ENCODE results near the gene ANTXR2.

The ANTXR2 gene

GRCh38 chr4:80006935-80007744 lies 65.9 kb downstream of the ANTXR2 start:
- no peak for TF ChIP-seq CTCF (IDR thresholded peaks at IDR 0.05)

- no peak for TF ChIP-seq CTCF (IDR thresholded peaks at IDR 0.05)
Measured at GRCh38 chr4:80005863-80006262, 67.2 kb downstream of the ANTXR2 start.

- no peak for TF ChIP-seq CTCF (IDR thresholded peaks at IDR 0.05)
Measured at GRCh38 chr4:80004319-80004718, 68.7 kb downstream of the ANTXR2 start.

- TF ChIP-seq CTCF (IDR thresholded peaks at IDR 0.05), result no peak
Measured at GRCh38 chr4:79998201-79998600, 74.8 kb downstream of the ANTXR2 start.

- no peak for TF ChIP-seq CTCF (IDR thresholded peaks at IDR 0.05)
Measured at GRCh38 chr4:79996851-79997250, 76.2 kb downstream of the ANTXR2 start.

- TF ChIP-seq CTCF (IDR thresholded peaks at IDR 0.05), result no peak
Measured at GRCh38 chr4:79993476-79993875, 79.6 kb downstream of the ANTXR2 start.

GRCh38 chr4:79991601-79992000 lies 81.4 kb downstream of the ANTXR2 start:
- no peak for TF ChIP-seq CTCF (IDR thresholded peaks at IDR 0.05)

- TF ChIP-seq CTCF (IDR thresholded peaks at IDR 0.05), result no peak
Measured at GRCh38 chr4:79987401-79987800, 85.6 kb downstream of the ANTXR2 start.

Data from LNCAP (cell line).